K562 (cell line): ENCODE data around the gene RNU5D-1. TPM values are rescaled to one million over a fixed set of nuclear protein-coding genes. Genes with fewer than 3 reads are reported as not detected.

Experiments
- ATF3 ChIP-seq, 2 experiments: fragments of 450-650 bp in 1 of 2; sonication (generic) in 1 of 2; formaldehyde crosslinking in 1 of 2; IDR thresholded peaks in 1 of 2; conservative IDR thresholded peaks in 1 of 2; 2 replicates each; pipeline versions ENCODE4 v1.6.1 to v1.8.1; 2016 to 2023; ENCODE audit warnings: mild to moderate bottlenecking in 2 of 2, moderate library complexity in 2 of 2, inconsistent platforms in 1 of 2, missing genetic modification reagents in 1 of 2
- CCAR2 ChIP-seq: fragments of 200-400 bp; formaldehyde crosslinking; IDR thresholded peaks from 2 replicates; pipeline ENCODE4 v1.6.1; 2017; ENCODE audit warnings: mild to moderate bottlenecking, low read depth, low read length
- COPS2 ChIP-seq: fragments of 450-650 bp; conservative IDR thresholded peaks from 2 replicates; pipeline ENCODE4 v1.6.1; 2016; ENCODE audit warnings: mild to moderate bottlenecking, moderate library complexity
- CTBP1 ChIP-seq: fragments of 450-650 bp; IDR thresholded peaks from 2 replicates; pipeline ENCODE4 v1.6.1; 2016; ENCODE audit warnings: borderline replicate concordance
- EHMT2 ChIP-seq: fragments of 450-650 bp; IDR thresholded peaks from 2 replicates; pipeline ENCODE4 v1.6.1; 2018; ENCODE audit warnings: antibody characterized with exemption
- ETV5 ChIP-seq: sonication (generic); formaldehyde crosslinking; IDR thresholded peaks from 2 replicates; pipeline ENCODE4 v1.4.0; 2020; ENCODE audit warnings: low read depth, mild to moderate bottlenecking, missing genetic modification reagents
- FOXP1 ChIP-seq: sonication (generic); formaldehyde crosslinking; IDR thresholded peaks from 2 replicates; pipeline ENCODE4 v1.8.0; 2022; ENCODE audit warnings: mild to moderate bottlenecking, missing genetic modification reagents
- HDAC6 ChIP-seq: IDR thresholded peaks from 2 replicates; pipeline ENCODE4 v1.6.1; 2012; ENCODE audit warnings: low read depth, mild to moderate bottlenecking, control low read depth, inconsistent platforms, low read length, moderate library complexity
- HLTF ChIP-seq: fragments of 450-650 bp; IDR thresholded peaks from 2 replicates; pipeline ENCODE4 v1.6.1; 2016
- ILK ChIP-seq: fragments of 450-650 bp; IDR thresholded peaks from 2 replicates; pipeline ENCODE4 v1.6.1; 2016; ENCODE audit warnings: missing genetic modification characterization, low read depth, mild to moderate bottlenecking, missing compliant biosample characterization, moderate library complexity, borderline replicate concordance
- IRF2 ChIP-seq: sonication (generic); formaldehyde crosslinking; IDR thresholded peaks from 2 replicates; pipeline ENCODE4 v1.8.1; 2022; ENCODE audit warnings: mild to moderate bottlenecking, missing genetic modification reagents
- KHSRP ChIP-seq: fragments of 450-650 bp; IDR thresholded peaks from 2 replicates; pipeline ENCODE4 v1.6.1; 2017
- LEF1 ChIP-seq: fragments of 450-650 bp; IDR thresholded peaks from 2 replicates; pipeline ENCODE4 v1.6.1; 2016; ENCODE audit warnings: mild to moderate bottlenecking
- NCOA2 ChIP-seq, 2 experiments: fragments of 450-650 bp; IDR thresholded peaks; 2 replicates each; pipeline ENCODE4 v1.6.1; 2018; ENCODE audit warnings: mild to moderate bottlenecking in 2 of 2, moderate library complexity in 1 of 2; ENCODE audit not compliant: partially characterized antibody in 2 of 2
- PHB2 ChIP-seq: fragments of 450-650 bp; IDR thresholded peaks from 2 replicates; pipeline ENCODE4 v1.6.1; 2017; ENCODE audit warnings: low read depth
- RUNX1 ChIP-seq: sonication (generic); IDR thresholded peaks from 2 replicates; pipeline ENCODE4 v1.6.1; 2016; ENCODE audit warnings: antibody characterized with exemption, low read depth
- SMARCB1 ChIP-seq: IDR thresholded peaks from 2 replicates; pipeline ENCODE4 v1.6.1; 2011; ENCODE audit warnings: improper control_type of control experiment, low read depth; ENCODE audit not compliant: insufficient read length
- SRF ChIP-seq, 2 experiments: fragments of 250-450, 450-650 bp in 1 of 2; sonication (Bioruptor Pico) in 1 of 2; sonication (generic) in 1 of 2; formaldehyde crosslinking; IDR thresholded peaks; 2 replicates each; pipeline versions ENCODE4 v1.5.0 to v1.5.1; 2020 to 2022; ENCODE audit warnings: mild to moderate bottlenecking in 1 of 2, missing genetic modification reagents in 1 of 2
- TBL1XR1 ChIP-seq, 2 experiments: IDR thresholded peaks; 2 replicates each; pipeline ENCODE4 v1.6.1; 2012; ENCODE audit warnings: improper control_type of control experiment in 2 of 2, low read length in 2 of 2, mild to moderate bottlenecking in 1 of 2
- TSC22D4 ChIP-seq: fragments of 450-650 bp; IDR thresholded peaks from 2 replicates; pipeline ENCODE4 v1.6.1; 2016; ENCODE audit warnings: missing genetic modification characterization, missing biosample characterization, control low read depth
- YY1 ChIP-seq, 3 experiments: IDR thresholded peaks; 2 replicates each; pipeline ENCODE4 v1.6.1; 2011; ENCODE audit warnings: low read length in 2 of 3, mild to moderate bottlenecking in 2 of 3, moderate library complexity in 2 of 3, borderline replicate concordance in 1 of 3, control low read depth in 1 of 3, low read depth in 1 of 3; ENCODE audit not compliant: insufficient read depth in 3 of 3, insufficient replicate concordance in 2 of 3, control insufficient read depth in 1 of 3, insufficient read length in 1 of 3; ENCODE audit errors: extremely low read depth in 1 of 3
- ZNF12 ChIP-seq: sonication (generic); formaldehyde crosslinking; IDR thresholded peaks from 2 replicates; pipeline ENCODE4 v1.4.0; 2020; ENCODE audit warnings: mild to moderate bottlenecking, missing genetic modification reagents
- ZNF146 ChIP-seq: IDR thresholded peaks from one replicate; pipeline ENCODE4 v1.6.1; 2018; ENCODE audit warnings: missing compliant biosample characterization; ENCODE audit not compliant: unreplicated experiment
- ZNF217 ChIP-seq: sonication (generic); formaldehyde crosslinking; IDR thresholded peaks from 2 replicates; pipeline ENCODE4 v1.8.0; 2022; ENCODE audit warnings: mild to moderate bottlenecking, missing genetic modification reagents
- ZNF431 ChIP-seq: sonication (generic); formaldehyde crosslinking; IDR thresholded peaks from 2 replicates; pipeline ENCODE4 v1.8.0; 2022; ENCODE audit warnings: mild to moderate bottlenecking, missing genetic modification reagents
- ZNF76 ChIP-seq: fragments of 250-450 bp; sonication (Bioruptor Pico); IDR thresholded peaks from 2 replicates; pipeline ENCODE4 v1.4.0; 2020; ENCODE audit warnings: mild to moderate bottlenecking, moderate library complexity, borderline replicate concordance
- polyA plus RNA-seq, 8 experiments: library from polyadenylated mRNA; depleted of rRNA in 4 of 8; stranded (reverse) in 5 of 8; unstranded in 3 of 8; fragments of >200 nt; fragmentation: Nextera tagmentation in 2 of 8; fragmentation: Illumina TruSeq in 1 of 8; extraction: Ambion mirVana in 2 of 8; extraction: Trizol in 1 of 8; gene quantifications; 2 replicates each; pipeline versions ENCODE4 v1.2.1 to v1.2.3, GENCODE V29; 2011 to 2014; ENCODE audit warnings: inconsistent platforms in 1 of 8, missing spikeins in 1 of 8
- total RNA-seq, 7 experiments: library from RNA; depleted of rRNA in 6 of 7; stranded (reverse); fragments of >200 nt in 6 of 7; fragmentation: Illumina TruSeq in 2 of 7; extraction: Trizol in 2 of 7; gene quantifications; 2 replicates each; pipeline versions ENCODE4 v1.2.1 to v1.2.3, GENCODE V29; 2011 to 2021; ENCODE audit warnings: low replicate concordance in 1 of 7
- TF ChIP-seq, protein P1 (sequence below): fragments of 250-450 bp; sonication (Bioruptor Pico); IDR thresholded peaks from 2 replicates; pipeline ENCODE4 v1.5.1; 2021; ENCODE audit warnings: mild to moderate bottlenecking

The RNU5D-1 gene
- total and polyA plus RNA-seq, 9 of the 15 experiments (the other 6 are each of a cell fraction or from before 2014, with no cell fraction given), result under 0.01 TPM; not detected in 8

- peak; percentile 74; the same call in 1 of the 2 replicates for TF ChIP-seq FOXP1 (CRISPR knock-in tag)
- no peak; the same call in 1 of the 2 replicates for TF ChIP-seq ETV5 (CRISPR knock-in tag)
- peak; percentile 76 to 96 (median 92) for TF ChIP-seq YY1 (IDR thresholded peaks at IDR 0.05; ENCODE audit: borderline replicate concordance in 1 of 3, control insufficient read depth in 1 of 3, extremely low read depth in 1 of 3, insufficient read depth in 3 of 3, insufficient read length in 1 of 3, insufficient replicate concordance in 2 of 3, low read depth in 1 of 3, low read length in 2 of 3)
- TF ChIP-seq COPS2, result no peak
- no peak; the same call in 1 of the 2 replicates for TF ChIP-seq ATF3 (IDR thresholded peaks at IDR 0.05)
- no peak for TF ChIP-seq ATF3 (CRISPR knock-in tag; conservative IDR thresholded peaks at IDR 0.05)
- TF ChIP-seq SRF (CRISPR knock-in tag; IDR thresholded peaks at IDR 0.05), result 0 out of 4 replicates have a peak, but pooled peaks have one; percentile 7 to 9
- TF ChIP-seq ZNF76 (CRISPR knock-in tag), result no peak; the same call in 1 of the 2 replicates
- TF ChIP-seq ILK (tag), result no peak
- peak; percentile 77 for TF ChIP-seq PHB2
- no peak; the same call in 1 of the 2 replicates for TF ChIP-seq ZNF12 (CRISPR knock-in tag)
- TF ChIP-seq, protein P1, sequence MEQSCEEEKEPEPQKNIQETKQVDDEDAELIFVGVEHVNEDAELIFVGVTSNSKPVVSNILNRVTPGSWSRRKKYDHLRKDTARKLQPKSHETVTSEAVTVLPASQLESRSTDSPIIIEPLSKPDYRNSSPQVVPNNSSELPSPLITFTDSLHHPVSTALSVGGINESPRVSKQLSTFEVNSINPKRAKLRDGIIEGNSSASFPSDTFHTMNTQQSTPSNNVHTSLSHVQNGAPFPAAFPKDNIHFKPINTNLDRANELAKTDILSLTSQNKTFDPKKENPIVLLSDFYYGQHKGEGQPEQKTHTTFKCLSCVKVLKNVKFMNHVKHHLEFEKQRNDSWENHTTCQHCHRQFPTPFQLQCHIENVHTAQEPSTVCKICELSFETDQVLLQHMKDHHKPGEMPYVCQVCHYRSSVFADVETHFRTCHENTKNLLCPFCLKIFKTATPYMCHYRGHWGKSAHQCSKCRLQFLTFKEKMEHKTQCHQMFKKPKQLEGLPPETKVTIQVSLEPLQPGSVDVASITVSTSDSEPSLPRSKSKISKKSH (CRISPR knock-in tag), result no peak
- 0 out of 2 replicates have a peak, but pooled peaks have one; percentile 53 for TF ChIP-seq HDAC6
- TF ChIP-seq ZNF146 (CRISPR knock-in tag), result no peak
- no peak for TF ChIP-seq SMARCB1
- peak; percentile 69 for TF ChIP-seq ZNF431 (CRISPR knock-in tag)
- TF ChIP-seq TSC22D4 (tag), result no peak
- peak; percentile 97 for TF ChIP-seq HLTF
- TF ChIP-seq CCAR2, result no peak
- TF ChIP-seq NCOA2 (IDR thresholded peaks at IDR 0.05; ENCODE audit: partially characterized antibody in 2 of 2), result no peak
- no peak for TF ChIP-seq ZNF217
- TF ChIP-seq RUNX1, result no peak
- TF ChIP-seq IRF2 (CRISPR knock-in tag), result 0 out of 2 replicates have a peak, but pooled peaks have one; percentile 34
- peak; percentile 75 for TF ChIP-seq LEF1
- peak; percentile 96 for TF ChIP-seq KHSRP
- TF ChIP-seq TBL1XR1 (IDR thresholded peaks at IDR 0.05; ENCODE audit: low read length in 2 of 2), result peak; percentile 22 to 96; a peak in 2 of 4 replicates
- TF ChIP-seq EHMT2, result peak; percentile 90
- TF ChIP-seq CTBP1, result peak; percentile 81
Observed at GRCh38 chr1:44775078-44775929, 44.3 kb upstream of the RNU5D-1 start, which contains the start of gene RPS8 (continued).
